ENCODE data around the gene PPP1R18.
"Not testable (repeated sequence)": the region's sequence is repeated elsewhere in the genome, so short reads cannot be mapped to it uniquely, and the experiment has no call there.

PPP1R18 gene

GRCh38 chr6:30666300-30666699 is 20.1 kb downstream of the PPP1R18 start:
- DNase-seq (ENCODE audit: low read depth in 2 of 2) = not testable (repeated sequence)

GRCh38 chr6:30664994-30665767 is 21.3 kb downstream of the PPP1R18 start:
- no peak for DNase-seq (ENCODE audit: low read depth in 2 of 2)

GRCh38 chr6:30657922-30658321 is 28.5 kb downstream of the PPP1R18 start:
- DNase-seq (ENCODE audit: low read depth in 2 of 2) = not testable (repeated sequence)

GRCh38 chr6:30657454-30657853 is 29.0 kb downstream of the PPP1R18 start:
- DNase-seq (ENCODE audit: low read depth in 2 of 2) = no peak

- DNase-seq (ENCODE audit: low read depth in 2 of 2) = no peak
These were observed 29.9 kb downstream of the PPP1R18 start for GRCh38 chr6:30656513-30656912.

- DNase-seq (ENCODE audit: low read depth in 2 of 2) = no peak
These were observed 30.7 kb downstream of the PPP1R18 start for GRCh38 chr6:30655743-30656094.

- DNase-seq (ENCODE audit: low read depth in 2 of 2) = no peak
These were observed 31.4 kb downstream of the PPP1R18 start for GRCh38 chr6:30654798-30655742.

GRCh38 chr6:30651143-30651542 is 35.3 kb downstream of the PPP1R18 start:
- DNase-seq (ENCODE audit: low read depth in 2 of 2) = no peak

GRCh38 chr6:30647242-30648116 is 39.0 kb downstream of the PPP1R18 start:
- peak; percentile 37 to 56 for DNase-seq (ENCODE audit: low read depth in 2 of 2)

- DNase-seq (ENCODE audit: low read depth in 2 of 2) = peak; percentile 82 to 88
These were observed 39.8 kb downstream of the PPP1R18 start, which contains the start of gene C6orf136 for GRCh38 chr6:30646450-30647241. TSS of gene C6orf136 (plus strand) at chr6:30647133. CDS start at chr6:30647232, 99 bp downstream.

GRCh38 chr6:30645989-30646388 is 40.5 kb downstream of the PPP1R18 start:
- DNase-seq (ENCODE audit: low read depth in 2 of 2) = no peak

- DNase-seq (ENCODE audit: low read depth in 2 of 2) = no peak
These were observed 41.7 kb downstream of the PPP1R18 start for GRCh38 chr6:30644769-30645168.

- no peak for DNase-seq (ENCODE audit: low read depth in 2 of 2)
These were observed 42.8 kb downstream of the PPP1R18 start for GRCh38 chr6:30643656-30644055.

- no peak for DNase-seq (ENCODE audit: low read depth in 2 of 2)
These were observed 45.4 kb downstream of the PPP1R18 start for GRCh38 chr6:30641048-30641447.

- DNase-seq (ENCODE audit: low read depth in 2 of 2) = no peak
These were observed 46.0 kb downstream of the PPP1R18 start for GRCh38 chr6:30640481-30640880.

- DNase-seq (ENCODE audit: low read depth in 2 of 2) = no peak
These were observed 50.6 kb downstream of the PPP1R18 start for GRCh38 chr6:30635834-30636233.

GRCh38 chr6:30626484-30627366 is 59.7 kb downstream of the PPP1R18 start, which contains the start of gene ATAT1:
TSS of gene ATAT1 (plus strand) at chr6:30626874.
- peak; percentile 80 to 83 for DNase-seq (ENCODE audit: low read depth in 2 of 2)
